Fibroblast of the conjunctiva (primary cell): ENCODE data around the gene CCDC12.

Experiments
- DNase-seq: peaks from one replicate; pipeline ENCODE4 v3.0.0-alpha.2; 2010; ENCODE audit warnings: low read depth

CCDC12 gene

DNA sequence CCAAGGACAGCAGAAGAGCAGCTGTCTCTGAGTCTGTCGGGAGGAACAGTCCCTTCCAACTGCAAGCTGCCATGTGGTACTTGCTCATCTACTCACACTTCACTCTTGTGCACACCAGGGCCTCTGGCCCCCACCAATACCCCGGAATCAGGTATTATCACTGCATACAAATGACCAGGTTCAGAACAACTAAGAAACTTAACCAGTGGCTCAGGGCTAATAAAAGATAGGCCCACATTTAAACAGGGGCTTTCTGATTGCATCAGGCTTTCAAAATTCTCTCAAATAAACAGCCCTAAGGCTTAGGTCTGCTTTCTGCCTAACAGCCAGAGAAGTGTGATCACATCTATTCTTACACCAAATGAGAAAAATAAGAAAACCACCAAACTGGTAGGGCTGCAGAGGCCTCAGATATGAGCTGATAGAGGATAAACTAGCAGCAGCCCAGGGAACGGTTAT, 20.7 kb downstream of the CCDC12 start:
- no peak for DNase-seq

DNA sequence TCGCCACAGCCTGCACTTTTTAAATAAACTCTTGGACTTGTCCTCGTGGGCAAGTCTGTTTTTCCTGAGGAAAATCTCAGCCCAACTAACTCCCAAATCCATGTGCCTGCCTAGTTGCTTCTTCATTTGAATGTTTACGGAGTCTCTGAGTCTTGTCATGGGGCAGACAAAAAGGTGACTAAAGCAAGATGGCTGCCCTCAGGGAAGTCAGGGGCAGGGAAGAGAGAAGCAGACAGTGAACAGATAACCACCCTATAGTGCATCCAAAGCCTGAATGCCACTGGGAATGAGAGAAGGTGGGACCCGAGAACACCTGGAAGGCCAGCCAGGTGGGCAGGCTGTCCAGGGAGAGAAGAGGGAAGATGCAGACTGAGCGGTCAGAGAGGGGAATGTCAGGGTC, 21.4 kb downstream of the CCDC12 start:
- no peak for DNase-seq

DNA sequence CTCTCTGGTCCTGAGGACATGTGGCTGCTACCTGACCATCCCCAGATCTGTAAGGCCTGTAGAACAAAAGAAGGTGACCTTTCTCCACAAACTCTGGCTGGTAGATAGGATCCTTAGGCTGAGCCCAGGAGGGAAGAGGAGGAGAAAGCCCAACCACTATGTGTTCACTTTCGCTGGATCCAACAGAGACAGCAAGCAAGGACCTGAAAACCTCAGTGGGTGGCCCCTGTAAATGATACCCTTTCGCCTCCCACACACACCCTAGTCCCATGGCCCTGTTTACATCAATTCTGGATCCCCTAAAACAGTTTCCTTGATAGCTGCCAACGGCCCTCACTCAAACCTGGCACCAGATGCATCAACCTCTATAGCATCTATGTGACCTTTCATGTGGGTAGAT, 22.4 kb downstream of the CCDC12 start:
- no peak for DNase-seq

DNA sequence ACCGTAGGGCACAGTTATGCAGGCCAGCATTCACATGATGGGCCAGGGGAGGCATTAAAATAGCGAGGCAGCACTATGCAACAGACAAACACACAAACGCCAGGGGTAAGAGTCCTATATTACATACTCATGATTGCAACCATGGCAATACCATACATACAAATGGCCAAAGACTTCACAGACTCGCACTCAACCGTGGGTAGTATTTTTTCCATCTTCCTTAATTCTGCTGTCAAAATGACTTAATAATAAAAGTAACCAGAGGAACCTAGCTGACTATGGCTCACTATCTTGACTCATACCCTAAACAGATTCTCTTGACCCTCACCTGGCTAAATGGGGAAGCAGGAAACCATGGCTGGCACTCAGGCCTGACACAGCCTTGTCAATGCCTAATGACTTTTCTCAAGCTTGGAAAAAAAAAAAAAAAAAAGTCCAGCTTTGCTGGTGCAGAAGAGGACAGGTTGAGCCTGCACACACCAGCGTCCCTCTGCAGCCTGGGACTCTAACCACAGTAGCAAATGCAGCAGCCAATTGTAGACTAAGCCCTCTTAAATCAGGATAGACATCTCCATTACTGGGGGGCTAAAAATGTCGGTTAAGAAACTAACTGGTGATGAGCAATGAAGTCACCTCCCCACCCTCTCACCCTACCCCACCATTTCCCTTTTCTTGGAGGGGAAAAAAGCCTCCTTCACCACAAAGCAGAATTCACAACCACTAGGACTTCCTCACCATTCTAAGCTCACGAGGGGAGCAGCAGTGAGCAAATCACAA, 23.1 kb downstream of the CCDC12 start:
- no peak for DNase-seq

DNA sequence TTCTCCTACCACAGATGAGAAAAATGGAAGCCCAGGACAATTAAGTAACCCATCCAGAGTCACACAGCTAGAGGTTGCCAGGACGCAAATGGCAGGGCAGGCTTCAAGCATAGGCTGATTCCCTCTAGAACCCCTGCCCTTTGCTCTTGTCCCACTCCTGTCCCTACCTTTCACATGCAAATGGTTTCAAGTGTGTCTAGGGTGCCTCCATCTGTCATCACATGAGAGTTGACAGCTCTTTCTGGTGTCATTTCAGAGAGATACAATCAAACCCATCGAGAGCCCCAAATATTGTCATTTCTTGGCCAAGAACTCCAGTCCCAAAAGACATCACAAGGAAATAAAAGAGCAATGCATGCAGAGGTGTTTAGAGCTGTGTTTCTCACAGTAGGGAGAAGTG, 23.7 kb downstream of the CCDC12 start:
- no peak for DNase-seq

DNA sequence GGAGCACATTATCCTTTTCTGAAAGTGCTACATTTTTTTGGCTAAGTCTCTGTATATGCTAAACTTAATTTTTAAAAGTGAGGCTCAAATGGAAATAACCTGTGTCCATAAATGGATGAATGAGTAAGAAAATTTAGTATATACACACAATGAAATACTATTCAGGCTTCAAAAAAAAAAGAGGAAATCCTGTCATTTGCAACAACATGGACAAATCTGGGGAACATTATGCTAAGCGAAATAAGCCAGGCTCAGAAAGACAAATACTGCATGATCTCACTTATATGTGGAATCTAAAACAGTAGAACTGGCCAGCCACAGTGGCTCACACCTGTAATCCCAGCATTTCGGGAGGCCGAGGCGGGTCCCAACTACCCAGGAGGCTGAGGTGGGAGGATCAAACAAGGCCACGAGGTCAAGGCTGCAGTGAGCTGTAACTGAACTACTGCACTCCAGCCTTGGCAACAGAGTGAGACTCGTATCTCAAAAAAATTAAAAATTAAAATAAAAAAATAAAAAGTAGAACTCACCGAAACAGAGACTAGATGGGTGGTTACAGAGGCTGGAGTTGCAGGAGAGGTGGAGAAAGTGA, 25.8 kb downstream of the CCDC12 start:
- DNase-seq, result no peak

DNA sequence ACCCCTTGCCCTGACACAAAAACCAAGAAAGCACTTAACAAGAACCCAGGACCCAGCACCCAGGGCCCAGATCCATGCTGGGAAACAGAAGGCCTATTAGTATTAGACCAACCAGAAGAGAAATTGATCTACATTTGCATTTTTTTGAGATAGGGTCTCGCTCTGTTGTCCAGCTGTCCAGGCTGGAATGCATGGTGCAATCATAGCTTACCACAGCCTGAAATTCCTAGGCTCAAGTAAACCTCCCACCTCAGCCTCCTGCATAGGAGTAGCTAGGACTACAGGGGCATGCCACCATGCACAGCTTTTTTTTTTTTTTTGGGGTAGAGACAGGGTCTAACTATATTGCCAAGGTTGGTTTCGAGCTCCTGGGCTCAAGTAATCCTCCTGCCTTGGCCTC, 26.4 kb downstream of the CCDC12 start:
- DNase-seq, result no peak

DNA sequence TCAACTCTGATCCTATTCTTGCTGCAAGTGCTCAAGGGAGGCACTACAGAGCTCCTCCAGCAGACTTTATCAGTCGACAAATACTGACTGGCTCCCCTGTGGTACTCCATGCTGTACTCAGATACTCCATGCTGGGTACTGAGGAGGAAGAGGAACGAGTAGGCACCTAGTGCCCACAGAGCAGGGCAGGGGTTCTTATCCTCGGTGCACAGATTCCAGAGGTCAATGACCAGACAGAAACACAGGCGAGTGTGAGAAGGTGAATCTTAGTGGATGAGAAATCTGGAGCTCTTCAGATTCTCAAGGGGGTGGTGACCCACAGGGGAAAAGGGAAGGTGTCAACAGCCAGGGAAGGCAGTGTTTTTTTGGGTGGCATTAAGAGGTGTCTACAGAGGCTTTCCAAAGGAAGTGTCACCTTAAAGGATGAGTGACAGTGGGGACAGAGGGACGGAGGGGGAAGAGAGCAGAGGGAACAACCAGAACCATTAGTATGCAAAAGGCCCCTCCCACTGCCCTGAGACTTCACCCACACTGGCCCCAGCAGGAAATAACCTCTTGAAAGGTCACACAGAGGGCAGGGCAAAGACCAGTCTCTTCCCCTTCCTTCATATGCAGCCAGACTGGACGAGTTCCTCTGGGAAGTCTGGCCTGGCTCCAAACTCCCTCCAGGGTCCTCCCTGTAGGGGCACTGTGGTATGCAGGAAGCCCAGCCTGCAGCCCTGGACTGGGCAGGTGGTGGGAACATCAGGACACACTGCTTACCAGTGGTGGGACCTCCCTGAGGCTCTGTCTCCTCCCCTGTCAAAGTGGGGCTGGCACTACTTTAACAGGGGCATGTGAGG, 27.5 kb downstream of the CCDC12 start:
- DNase-seq, result no peak

DNA sequence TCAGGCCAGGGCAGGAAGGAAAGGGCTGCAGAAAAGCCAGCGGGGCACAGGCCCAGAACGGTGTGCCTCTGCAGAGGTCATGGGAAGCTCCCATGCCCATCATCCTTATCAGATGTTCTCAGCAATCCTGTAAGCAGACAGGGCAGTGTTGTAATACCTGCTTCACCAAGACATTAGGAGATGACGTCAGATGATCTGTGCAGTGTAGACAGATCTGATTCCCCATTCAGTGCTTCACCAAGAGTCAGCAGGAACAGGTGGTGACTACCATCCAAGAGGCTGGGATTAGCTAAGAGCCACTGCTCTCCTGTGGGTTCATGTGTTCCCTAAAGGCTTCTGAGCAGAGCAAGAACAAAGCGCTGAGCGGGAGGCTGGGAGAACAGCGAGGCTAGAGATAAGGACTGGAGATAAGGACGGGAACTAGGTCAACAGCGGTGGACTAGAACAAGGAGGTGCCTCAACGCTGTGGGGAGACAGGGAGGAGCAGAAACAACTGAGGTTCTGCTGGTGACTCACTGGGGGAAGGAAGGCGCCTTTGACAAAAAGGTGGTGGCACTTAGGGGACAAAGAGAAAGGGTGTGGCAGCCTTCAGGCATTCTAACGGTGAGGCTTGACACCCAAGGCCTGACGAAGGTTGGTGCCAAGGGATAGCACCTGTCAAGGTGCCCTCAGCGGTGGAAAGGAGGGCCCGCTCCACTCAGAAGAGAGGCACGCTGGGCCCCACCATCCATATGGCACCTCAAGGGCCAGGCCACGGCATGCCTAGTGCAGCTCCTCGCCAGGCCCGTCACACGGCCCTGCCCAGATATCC, 28.4 kb downstream of the CCDC12 start:
- DNase-seq, result no peak

DNA sequence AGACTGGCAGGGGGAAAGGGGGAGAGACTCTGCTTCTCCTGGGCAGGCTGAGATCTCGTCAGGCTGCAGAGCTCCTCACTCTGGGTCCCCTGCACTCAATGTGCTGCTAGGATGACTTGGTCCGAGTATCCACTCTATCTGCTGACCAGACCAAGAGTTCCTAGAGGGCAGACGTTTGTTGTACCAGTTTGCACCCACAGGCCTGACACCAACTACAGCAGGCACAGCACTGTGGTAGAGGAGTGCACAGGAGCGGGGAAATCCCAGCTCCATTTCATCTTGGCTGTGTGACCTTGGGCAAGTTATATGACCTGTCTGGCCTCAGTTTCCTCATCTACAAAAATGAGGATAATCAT, 29.0 kb downstream of the CCDC12 start:
- no peak for DNase-seq

DNA sequence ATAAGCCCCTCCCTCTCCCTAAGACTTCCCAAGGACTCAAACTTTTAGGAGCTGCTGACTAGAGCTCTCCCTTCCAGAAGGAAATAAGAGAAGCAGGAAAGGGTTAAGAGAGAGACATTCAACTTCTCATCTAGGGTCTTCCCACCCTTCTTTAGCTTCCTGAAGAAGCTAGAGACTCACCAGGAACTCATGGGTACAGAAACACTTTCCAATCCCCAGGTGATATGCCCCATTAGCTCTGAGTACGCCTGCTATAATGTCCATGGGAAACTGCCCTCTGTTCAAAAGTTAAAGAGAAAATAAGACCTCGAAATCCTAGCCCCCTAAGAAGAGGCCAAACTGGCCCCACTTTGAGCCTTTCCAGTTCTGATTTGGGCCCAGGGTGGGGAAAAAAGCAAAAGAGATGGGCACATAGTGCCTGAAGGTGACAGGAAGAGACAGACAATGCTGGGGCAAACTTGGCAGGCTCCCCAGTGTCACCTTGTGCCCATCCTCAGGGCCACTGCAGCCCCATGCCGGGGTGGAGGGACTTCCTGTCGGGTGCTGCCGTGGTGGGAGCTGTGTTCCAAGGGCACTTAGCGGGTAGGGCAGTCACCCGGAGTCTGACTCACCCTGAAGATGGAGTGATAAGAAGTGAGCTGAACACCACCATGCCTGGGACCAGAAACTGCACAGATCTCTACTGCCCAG, 29.5 kb downstream of the CCDC12 start:
- no peak for DNase-seq

DNA sequence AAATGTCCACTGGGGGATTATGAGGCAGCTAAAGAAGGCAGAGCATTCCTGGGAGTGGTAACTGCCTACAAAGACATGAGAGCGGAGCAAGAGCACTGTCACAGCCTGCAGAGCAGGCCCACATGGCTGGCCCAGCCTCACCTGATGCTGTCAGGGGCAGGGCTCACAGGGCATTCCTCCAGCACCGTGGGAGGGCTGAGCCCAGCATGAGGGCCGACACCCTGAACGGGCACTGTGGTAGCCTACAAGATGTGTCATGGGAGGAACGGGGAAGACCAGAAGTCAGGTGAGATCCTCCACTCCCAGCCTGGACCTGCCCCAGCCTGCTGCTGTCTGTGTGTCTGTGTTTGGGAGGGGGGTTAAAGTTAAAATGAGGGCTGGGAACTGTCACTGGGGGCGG, 30.1 kb downstream of the CCDC12 start:
- DNase-seq, result no peak

DNA sequence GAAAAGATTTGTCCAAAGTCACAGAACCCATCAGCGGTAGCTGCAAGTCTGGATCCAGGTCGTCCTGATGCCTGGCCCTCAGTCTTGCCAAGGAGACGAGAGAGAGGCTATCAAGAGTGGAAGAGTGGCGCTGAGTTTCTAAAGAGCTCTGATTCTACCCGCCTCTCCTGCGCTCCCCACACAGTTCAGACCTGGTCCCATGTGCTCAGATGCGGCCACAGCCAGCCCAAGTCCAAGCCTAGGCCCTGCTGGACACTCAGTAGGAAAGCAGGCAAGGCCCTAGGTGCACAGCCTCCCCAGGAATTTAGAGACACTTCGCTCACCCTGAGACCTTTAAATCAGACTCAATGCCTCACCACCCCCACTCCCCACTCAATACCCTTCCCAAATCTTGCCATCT, 32.4 kb downstream of the CCDC12 start:
- DNase-seq, result no peak

DNA sequence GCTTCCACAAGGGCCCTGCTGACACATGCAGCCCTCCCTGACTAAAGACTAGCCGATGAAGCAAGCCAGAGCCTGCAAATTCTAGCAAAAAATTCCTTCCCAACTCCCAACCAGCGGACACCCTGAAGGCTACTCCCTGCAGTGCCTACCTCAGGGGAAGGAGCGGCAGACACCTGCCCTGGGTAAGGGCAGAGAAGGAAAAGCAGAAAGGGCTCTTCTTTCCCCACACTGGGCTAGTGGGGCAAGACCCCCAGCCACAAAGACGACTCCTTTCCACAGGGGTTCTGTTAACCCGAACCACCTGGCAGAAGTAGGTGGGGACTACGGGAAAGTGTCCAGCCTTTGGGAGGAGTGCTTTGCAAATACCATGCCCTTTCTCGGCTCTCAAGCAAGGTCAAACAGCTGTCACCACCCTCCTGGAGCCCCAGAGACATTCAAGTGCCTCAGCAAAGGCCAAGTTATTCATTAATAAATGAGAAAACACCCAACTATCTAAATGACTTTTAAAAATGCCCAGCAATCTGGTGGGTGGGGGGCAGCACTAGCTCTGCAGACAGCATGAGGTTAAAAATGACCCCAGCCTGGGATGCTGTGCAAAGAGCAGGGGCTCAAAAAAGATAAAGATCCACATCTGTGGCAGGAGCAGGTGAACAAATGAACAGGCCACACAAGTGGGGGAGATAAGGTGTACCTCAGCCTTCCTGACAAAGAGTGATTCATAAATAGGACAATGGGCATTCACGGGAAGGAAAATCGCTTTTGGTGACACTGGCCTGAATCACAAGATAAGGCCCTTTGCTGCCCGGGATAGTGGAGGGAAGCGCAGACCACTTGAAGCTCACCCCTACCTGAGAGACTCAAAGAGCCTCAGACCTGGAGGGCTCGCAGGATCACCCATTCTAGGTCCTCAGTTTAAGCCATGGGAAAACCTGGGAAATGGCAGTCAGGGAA, 33.0 kb downstream of the CCDC12 start:
- no peak for DNase-seq

DNA sequence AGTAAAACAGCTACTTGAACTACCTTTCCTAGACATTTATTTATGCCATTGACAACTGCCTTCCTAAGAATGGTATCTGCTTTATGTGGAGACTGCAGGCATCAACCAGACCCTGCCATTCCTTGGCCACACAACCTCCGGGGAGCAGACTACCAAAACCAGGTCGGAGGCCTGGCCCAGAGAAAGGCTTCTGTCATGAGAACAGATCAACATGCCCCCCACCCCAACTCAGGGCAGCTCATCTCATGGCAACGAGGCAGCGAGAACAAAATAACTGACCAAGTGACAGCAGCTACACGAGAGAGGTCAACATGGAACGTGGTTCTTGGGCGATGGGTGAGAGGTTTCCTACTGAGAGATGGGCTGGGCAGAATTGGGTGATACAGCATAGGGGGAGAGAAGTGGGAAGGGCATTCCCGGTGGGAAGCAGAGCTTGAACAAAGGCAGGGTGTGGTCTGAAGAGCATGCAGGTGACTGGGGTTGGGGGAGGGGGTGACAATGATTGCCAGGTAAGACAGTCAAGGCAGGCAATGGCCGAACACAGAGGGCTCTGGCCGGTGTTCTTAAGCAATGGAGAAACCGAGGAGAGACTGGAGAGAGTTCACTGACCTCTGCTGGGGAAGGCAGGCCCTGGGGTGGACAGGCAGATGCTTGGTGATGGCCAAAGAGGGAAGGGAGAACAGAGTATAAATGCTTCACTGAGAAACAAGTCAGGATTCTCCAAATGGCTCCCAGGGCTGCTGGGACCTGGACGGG, 33.9 kb downstream of the CCDC12 start:
- DNase-seq, result no peak

DNA sequence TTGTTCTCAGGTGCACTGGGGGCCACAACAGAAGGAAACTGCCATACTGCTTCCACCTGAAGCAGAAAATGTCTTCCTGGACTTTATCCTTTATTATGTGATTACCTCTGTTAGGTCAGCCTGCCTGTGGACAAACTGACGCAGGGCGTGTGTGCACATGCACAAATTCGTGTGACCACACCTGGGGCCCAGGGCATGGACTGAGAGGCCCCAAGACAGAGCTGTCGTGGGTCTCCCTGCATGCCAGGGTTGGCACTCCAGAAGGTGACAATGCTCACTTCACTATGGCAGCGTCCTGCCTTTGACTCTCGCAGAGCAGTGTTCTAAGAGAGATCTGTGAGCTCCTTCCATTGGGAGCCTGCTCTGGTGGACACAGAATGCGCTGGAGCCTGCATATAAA, 34.5 kb downstream of the CCDC12 start:
- DNase-seq, result no peak

DNA sequence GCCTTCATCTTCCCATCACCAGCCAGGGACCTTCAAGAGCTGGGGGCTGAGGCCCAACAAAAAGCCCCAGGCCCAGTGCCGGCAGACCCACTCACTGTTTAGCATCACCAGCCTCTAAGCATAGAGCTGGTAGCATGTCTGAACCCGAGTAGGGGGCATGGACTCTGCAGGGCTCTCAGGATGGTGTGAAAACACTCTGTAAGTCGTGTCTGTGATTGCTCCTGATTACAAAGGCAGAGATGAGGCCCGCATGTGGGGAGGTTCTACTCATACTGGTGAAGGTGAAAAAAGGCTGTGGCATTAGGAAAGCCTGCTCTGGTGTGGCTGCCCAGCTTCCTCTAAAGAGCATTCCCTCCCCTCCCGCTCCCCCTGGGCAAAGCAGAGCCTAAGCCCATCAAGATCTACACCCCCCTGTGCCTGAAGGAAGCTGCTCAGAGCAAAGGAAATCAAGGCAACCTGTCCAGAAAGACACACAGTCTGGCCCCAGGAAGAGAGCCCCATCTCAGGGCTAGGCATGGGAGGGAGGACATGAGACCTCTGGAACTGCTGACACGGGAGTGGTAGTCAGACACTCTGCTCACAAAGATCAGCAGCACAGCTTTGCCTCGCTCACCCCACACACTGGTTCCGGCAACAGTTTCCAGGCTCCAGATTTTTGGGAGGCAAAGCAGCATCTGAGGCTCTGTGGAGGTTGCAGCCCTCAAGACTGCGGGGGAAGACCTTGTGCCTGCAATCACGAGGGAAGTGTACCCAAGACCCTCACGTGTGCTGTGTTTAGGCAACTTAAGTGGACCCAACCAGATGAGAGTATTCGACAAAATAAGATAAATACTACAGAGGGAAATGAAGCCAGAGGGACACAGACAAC, 36.7 kb downstream of the CCDC12 start:
- DNase-seq, result no peak

DNA sequence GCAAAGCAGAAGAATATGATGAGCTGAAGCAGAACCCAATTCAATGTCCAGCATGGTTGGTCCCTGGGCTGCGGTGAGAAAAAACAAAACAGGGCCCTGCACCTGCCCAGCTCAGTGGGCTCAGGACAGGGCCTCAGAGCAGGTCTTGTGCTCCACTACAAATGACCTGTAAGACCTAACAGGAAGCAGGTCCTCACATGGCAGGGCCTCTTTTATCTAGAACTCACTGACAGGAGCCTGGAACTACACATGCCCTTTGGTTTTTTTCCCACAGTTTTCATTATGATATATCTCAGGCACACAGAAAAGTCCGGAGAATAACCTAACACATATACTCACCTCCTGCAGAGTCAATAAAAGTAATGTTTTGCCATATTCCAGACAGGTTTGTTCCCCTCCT, 38.4 kb downstream of the CCDC12 start:
- no peak for DNase-seq

DNA sequence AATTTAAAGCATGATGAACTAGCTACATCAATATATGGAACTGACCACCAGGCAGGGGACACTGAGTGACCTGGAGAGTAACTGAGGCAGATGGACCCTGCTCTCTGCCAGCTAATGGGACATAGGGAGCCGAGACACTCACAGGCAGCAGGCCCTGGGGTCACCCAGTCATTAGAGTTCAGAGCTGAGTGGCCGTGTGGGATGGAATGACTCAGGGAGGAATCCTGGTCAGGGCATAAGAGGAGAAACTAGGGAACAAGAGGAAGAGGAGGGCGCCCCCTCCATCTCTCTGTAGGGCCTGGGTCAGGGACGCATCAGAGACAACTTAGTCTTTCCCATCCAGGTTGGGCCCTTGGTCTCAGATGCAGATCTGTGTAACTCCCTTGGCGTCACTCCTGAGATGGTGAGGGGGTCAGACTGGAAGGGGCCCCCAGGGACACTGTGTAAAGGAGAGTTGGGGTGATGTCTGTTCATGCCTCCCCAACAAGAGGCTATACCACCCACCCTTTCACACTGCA, 39.8 kb downstream of the CCDC12 start:
- no peak for DNase-seq
